ENCODE measurements around the gene NFAM1.

Gene NFAM1

GRCh38 chr22:42383287-42383686, 48.9 kb downstream of the NFAM1 start:
- FAIRE-seq = no peak

- FAIRE-seq = no peak
These were observed 51.2 kb downstream of the NFAM1 start for GRCh38 chr22:42380769-42381551.

DNA sequence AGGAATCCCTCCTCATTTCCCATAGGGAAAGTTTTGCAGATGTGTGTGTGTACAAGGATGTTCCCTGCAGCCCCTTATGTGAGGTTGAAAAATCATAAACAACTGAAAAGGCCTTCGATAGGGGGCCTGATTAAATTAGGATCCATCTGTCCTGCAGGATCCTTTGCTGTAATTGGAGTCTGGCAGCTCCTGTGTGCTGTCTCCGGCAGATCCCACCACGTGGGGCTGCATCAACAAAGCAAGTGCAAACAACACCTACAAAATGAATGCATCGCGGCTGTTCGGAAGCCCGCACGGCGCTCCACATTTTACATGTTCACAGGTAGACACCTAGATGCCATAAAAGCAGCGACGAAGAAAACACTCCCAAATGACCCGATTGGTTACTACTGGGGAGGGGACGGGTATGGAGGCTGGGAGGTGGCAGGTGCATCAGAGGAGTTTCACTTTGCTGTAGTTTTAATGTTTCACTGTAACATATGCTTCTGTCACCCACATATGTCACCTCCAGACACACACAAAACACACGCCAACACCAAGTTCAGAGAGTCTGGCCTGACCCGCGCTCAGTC, 52.2 kb downstream of the NFAM1 start:
- no peak for FAIRE-seq

- FAIRE-seq = no peak
These were observed 55.3 kb downstream of the NFAM1 start for GRCh38 chr22:42376711-42377554.

- FAIRE-seq = no peak
These were observed 56.2 kb downstream of the NFAM1 start for GRCh38 chr22:42375982-42376381.

DNA sequence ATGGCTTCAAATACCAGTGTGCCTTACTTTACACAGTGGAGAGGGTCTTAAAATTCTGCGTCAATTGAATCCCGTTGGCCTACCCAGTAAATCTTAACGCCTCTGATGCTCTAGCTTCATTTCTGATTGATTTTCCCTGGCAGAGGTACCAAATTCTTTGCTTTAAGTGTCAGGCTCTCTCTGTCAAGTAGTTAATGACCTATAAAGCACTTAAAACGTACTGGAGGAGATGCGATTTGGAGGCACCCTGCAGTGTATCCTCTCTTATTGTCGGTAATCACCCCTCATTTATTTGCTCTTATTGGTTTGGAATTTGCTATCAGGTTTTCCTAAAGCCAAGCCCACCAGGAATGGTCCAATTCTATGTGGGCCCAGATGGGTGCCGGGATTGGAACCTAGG, 59.2 kb downstream of the NFAM1 start:
- FAIRE-seq = no peak

DNA sequence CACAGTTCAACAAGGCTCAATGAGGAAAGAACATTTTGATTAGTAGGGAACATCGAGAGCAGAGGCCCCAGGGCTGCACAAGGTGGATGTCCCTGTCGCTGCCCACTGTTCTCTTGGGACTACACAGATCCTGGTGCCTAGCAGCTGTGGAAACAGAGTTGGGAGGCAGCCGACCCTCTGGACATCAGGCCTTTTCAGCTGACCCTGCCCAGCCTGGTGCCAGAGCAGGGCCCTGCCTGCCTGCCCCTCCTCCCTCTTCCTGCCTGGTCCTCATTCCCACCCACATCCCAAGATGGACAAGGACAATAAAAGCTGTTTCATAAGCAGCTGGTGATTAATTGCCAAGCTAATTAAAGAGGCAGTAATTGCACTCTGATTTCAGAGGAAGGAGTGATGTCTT, 60.7 kb downstream of the NFAM1 start:
- FAIRE-seq = no peak

GRCh38 chr22:42371099-42371498, 61.1 kb downstream of the NFAM1 start:
- no peak for FAIRE-seq

DNA sequence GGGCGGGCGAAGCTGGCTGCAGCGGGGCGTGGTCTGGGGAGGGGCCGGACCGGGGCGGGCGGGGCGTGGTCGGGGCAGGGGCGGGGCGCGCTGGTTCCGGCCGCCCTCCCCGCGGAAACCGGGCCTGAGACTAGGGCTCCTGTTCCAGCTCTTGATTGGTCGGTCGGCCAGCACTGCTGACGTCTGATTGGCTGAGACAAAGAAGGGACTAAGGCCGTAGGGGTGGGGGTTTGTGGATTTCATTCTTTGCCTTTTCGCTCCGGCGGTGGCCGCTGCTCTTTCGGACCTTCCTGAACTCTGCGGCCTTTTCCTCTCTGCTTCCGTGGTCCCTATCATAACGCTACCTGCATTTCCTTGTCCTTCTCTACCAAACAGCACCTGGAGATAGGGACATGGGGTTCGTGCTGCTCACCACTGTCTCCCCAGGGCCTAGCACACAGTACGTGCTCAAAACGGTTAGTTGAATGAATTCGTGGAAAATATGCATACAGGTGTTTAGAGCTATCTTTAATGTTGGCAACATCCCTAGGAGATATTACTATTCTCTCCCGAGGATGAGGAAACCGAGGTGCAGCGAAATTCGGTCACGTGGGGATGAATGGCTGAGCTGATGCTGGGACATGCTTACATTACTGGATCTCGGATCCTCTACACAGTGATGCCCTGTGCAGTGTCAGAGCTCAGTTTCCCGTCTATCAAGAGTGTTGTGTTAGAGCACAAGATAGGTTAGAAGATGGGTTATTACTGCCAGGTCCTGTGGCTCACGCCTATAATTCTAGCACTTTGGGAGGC, 62.8 kb downstream of the NFAM1 start:
- FAIRE-seq = no peak

- no peak for FAIRE-seq
These were observed 63.6 kb downstream of the NFAM1 start for GRCh38 chr22:42368379-42369249.

- FAIRE-seq = no peak
These were observed 64.2 kb downstream of the NFAM1 start for GRCh38 chr22:42367980-42368378.

- no peak for FAIRE-seq
These were observed 65.2 kb downstream of the NFAM1 start for GRCh38 chr22:42366806-42367581.

DNA sequence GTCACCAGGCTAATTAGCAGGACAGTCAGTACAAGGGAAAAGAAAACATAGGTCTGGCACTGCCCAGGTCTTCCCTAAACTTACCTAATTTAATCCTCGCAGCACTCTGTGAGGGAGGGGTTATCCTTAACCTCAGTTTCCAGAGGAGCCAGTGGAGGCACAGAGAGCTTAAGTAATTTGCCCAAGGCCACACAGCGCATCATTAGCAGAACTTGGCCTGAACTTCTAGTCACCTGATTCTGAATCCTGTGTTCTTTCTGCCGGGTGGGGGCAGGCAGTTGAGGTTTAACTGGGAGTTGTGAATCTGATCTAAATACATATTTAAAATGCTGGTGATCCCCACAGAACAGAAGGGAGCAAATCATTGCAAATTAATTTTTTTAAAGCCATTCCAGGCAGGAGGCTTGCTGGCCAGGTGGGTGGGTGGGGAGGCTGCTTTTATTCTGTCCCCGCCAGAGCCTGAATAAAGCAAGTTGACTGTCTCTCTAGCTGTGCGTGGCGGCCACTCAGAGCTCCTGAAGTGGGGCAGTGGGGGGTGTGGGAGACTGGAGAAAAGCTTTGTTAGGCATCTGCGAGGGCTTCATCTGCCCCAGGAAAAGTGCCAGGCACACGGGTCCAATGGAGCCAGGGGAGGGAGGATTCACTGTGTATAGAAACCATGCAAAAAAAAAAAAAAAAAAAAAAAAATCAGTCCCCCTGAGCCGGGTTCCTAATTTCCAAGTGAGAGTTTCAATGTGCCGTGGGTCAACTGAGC, 66.1 kb downstream of the NFAM1 start:
- no peak for FAIRE-seq

DNA sequence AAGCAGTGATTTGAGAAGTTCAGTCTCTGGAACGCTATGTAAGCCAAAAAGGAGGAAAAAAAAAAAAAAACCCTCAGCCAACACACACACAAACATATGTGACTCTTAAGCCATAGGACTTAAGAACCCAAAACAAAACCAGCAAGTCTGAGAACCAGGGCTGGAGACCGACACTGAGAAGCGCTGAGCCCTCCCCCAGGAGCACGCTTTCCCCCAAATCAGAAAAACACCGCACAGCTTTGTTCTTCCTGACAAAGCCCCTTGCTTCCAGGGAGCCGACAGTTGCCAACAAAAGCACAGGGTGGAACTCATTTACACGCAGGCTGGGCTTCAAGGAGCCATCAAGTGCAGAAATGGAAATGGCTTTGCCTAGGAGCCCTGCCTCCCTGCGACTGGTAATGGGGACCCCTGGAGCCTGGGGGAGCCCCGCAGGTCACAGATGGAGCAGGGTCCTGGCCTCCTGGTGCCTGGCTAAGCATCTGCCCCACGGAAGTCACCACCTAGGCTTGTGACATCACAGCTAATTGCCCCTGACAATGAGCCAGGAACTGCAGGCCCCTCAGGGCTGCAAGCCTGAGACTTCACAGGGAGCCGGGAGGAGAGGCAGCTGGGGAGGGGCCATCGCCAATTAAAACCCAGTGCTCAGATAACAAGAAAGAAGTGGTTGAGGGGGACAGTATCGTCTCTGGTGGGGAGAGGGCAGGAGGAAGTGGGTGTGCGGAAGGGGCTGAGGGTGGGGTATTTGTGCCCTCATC, 66.9 kb downstream of the NFAM1 start:
- no peak for FAIRE-seq

DNA sequence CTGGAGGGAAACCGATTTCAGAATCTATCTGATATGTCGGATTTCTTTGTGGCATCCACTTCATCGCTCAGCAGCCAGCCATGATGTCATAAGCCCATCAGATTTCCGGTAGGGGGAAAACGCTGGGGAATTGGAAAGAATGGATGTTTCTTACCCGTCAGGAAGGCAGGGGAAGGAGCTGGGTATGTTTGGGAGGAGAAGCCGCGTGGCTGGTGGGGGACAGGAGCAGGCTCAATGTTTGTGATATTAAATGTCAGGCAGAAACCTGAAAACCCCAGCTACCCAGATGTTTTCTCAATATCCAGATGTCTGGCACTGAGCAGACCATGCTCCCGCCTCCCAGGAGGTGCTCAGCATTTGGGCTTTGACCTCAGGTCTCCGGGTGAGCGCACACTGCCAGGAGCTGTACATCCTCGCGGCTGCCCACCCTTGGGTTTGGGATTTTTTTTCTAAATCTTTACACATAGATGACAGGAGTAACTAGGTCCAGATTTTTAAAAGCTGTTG, 67.5 kb downstream of the NFAM1 start:
- no peak for FAIRE-seq

DNA sequence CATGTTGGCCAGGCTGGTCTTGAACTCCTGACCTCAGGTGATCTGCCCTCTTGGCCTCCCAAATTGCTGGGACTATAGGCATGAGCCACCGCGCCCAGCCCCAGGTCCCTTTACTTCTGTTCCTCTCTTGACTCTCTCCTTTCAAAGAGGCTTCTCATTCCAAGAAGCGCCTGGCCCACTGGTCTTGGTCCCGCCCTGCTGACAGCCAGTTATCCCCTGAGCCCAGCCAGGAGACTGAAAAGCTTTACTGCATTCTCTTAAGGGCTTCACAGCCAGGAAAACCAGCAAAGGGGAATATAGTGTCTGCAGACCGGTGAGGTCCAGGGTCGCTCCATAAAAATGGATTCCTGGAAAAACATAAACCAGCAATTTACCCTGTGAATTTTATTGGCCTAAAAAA, 68.3 kb downstream of the NFAM1 start:
- FAIRE-seq = no peak

DNA sequence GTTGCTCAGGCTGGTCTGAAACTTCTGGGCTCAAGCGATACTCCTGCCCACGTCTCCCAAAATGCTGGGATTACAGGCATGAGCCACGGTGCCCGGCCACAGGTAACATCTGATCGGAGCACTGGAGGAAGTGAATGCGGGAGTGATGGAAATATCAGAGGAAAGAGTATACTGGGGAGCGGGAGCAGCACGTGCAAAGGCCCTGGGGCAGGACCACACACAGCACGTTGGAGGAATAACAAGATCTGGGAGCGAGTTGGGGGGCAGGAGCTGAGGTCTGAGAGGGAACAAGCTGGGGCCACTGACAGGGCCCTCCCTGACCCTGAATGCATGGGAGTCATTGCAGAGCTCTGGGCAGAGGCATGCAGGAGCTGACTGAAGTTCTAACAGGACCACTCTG, 70.7 kb downstream of the NFAM1 start:
- no peak for FAIRE-seq

GRCh38 chr22:42360348-42360747, 71.9 kb downstream of the NFAM1 start:
- no peak for FAIRE-seq
